MM.1S (cell line): ENCODE measurements around the gene BLM.

Source experiments
- EZH2 ChIP-seq: fragments of 300-600 bp; sonication (generic); optimal IDR thresholded peaks from 2 replicates; pipeline ENCODE3; 2017; ENCODE audit warnings: low read depth, mild to moderate bottlenecking, antibody characterized with exemption, low read length, mixed read lengths
- TF ChIP-seq, protein P1 (sequence below): fragments of 300-600 bp; sonication (generic); IDR thresholded peaks from 2 replicates; pipeline ENCODE4 v1.5.1; 2016; ENCODE audit warnings: antibody characterized with exemption, low read length, mixed read lengths

DNA sequence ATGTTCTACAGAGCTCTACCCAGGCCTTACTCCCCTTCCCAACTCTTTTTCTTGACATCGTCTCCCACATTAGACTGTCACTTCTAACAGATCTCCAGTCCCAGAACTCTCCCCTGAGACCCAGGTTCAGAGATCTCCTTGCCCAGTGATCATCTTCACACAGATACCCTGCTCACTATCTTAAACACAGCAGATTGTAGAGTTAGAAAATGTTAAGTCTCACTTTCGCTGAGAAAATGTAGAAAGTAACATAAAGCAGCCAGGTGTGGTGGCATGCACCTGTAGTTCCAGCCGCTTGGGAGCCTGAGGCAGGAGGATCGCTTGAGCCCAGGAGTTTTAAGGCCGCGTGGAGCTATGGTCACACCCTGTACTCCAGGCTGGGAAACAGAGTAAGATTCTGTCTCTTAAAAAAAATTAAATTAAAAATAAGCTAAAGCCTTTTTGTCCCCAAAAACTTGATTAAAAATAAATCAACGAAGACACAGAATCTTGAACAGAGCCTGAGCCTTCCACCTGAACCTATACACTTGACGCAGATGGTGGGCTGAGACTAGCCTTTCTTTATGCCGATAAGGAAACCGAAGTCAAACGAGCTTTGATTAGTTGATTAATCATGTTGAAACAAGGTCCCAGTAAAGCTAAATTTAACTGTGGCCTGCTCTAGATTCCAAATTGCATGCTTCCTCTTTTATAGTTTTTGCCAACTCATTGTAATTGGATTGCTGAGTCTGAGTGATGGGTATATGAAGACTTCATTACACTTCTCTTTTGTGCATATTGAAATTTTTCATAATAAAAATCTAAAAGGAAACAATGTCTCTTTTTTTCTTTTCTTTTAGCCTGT, 31.3 kb upstream of the BLM start:
- TF ChIP-seq, protein P1, sequence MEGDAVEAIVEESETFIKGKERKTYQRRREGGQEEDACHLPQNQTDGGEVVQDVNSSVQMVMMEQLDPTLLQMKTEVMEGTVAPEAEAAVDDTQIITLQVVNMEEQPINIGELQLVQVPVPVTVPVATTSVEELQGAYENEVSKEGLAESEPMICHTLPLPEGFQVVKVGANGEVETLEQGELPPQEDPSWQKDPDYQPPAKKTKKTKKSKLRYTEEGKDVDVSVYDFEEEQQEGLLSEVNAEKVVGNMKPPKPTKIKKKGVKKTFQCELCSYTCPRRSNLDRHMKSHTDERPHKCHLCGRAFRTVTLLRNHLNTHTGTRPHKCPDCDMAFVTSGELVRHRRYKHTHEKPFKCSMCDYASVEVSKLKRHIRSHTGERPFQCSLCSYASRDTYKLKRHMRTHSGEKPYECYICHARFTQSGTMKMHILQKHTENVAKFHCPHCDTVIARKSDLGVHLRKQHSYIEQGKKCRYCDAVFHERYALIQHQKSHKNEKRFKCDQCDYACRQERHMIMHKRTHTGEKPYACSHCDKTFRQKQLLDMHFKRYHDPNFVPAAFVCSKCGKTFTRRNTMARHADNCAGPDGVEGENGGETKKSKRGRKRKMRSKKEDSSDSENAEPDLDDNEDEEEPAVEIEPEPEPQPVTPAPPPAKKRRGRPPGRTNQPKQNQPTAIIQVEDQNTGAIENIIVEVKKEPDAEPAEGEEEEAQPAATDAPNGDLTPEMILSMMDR, result no peak
- no peak for TF ChIP-seq EZH2
